Lower leg skin (tissue), 3 donors: Measurements from ENCODE around the gene GRAMD1A.

ENCODE experiments used
- CTCF ChIP-seq, 3 donors: fragments of 450-650 bp; IDR thresholded peaks; one replicate each; pipeline ENCODE4 v1.5.1; 2016; ENCODE audit warnings: antibody characterized with exemption in 3 of 3, mild to moderate bottlenecking in 3 of 3, moderate library complexity in 2 of 3
- POLR2A ChIP-seq, 2 donors: fragments of 450-650 bp; IDR thresholded peaks; one replicate each; pipeline ENCODE4 v1.6.1; 2016 to 2017; ENCODE audit warnings: antibody characterized with exemption in 2 of 2, mild to moderate bottlenecking in 1 of 2, moderate library complexity in 1 of 2

- no peak for TF ChIP-seq CTCF (IDR thresholded peaks at IDR 0.05)
- no peak for TF ChIP-seq POLR2A (IDR thresholded peaks at IDR 0.05)
Observed at GRCh38 chr19:35068941-35069634, 69.0 kb downstream of the GRAMD1A start.
